HEK293 (cell line): ENCODE results near the gene C2CD4C.

Experiments
- HOXD13 ChIP-seq: sonication (generic); formaldehyde crosslinking; IDR thresholded peaks from 2 replicates; pipeline ENCODE4 v1.8.0; 2022; ENCODE audit warnings: missing genetic modification reagents, borderline replicate concordance
- KLF16 ChIP-seq: fragments of 450-650 bp; formaldehyde crosslinking; IDR thresholded peaks from 2 replicates; pipeline ENCODE4 v1.5.1; 2017; ENCODE audit warnings: missing biosample characterization, missing genetic modification characterization
- PBX3 ChIP-seq: sonication (generic); formaldehyde crosslinking; IDR thresholded peaks from 2 replicates; pipeline ENCODE4 v1.8.1; 2022; ENCODE audit warnings: mild to moderate bottlenecking, moderate library complexity, missing genetic modification reagents
- PRDM6 ChIP-seq: fragments of 450-650 bp; formaldehyde crosslinking; IDR thresholded peaks from 2 replicates; pipeline ENCODE4 v1.5.1; 2017; ENCODE audit warnings: missing biosample characterization, missing genetic modification characterization
- ZEB2 ChIP-seq: fragments of 450-650 bp; formaldehyde crosslinking; IDR thresholded peaks from 2 replicates; pipeline ENCODE4 v1.5.1; 2016; ENCODE audit warnings: missing biosample characterization, missing genetic modification characterization
- ZNF138 ChIP-seq: fragments of 450-650 bp; formaldehyde crosslinking; IDR thresholded peaks from 2 replicates; pipeline ENCODE4 v1.5.1; 2016; ENCODE audit warnings: missing biosample characterization, missing genetic modification characterization, borderline replicate concordance
- ZNF423 ChIP-seq: fragments of 450-650 bp; formaldehyde crosslinking; IDR thresholded peaks from 2 replicates; pipeline ENCODE4 v1.5.1; 2016; ENCODE audit warnings: missing biosample characterization, missing genetic modification characterization
- ZNF501 ChIP-seq: fragments of 450-650 bp; formaldehyde crosslinking; IDR thresholded peaks from 2 replicates; pipeline ENCODE4 v1.5.1; 2016; ENCODE audit warnings: missing biosample characterization, missing genetic modification characterization
- ZNF510 ChIP-seq: fragments of 450-650 bp; formaldehyde crosslinking; IDR thresholded peaks from 2 replicates; pipeline ENCODE4 v1.5.1; 2018; ENCODE audit warnings: mild to moderate bottlenecking, missing genetic modification characterization, missing biosample characterization; ENCODE audit not compliant: insufficient replicate concordance
- ZNF529 ChIP-seq: fragments of 450-650 bp; formaldehyde crosslinking; IDR thresholded peaks from 2 replicates; pipeline ENCODE4 v1.5.1; 2017; ENCODE audit warnings: missing genetic modification characterization, missing biosample characterization; ENCODE audit not compliant: insufficient replicate concordance
- ZXDB ChIP-seq: fragments of 450-650 bp; formaldehyde crosslinking; IDR thresholded peaks from 2 replicates; pipeline ENCODE4 v1.5.1; 2016; ENCODE audit warnings: missing biosample characterization, missing genetic modification characterization
- TF ChIP-seq, protein P1 (sequence below): fragments of 450-650 bp; formaldehyde crosslinking; IDR thresholded peaks from 2 replicates; pipeline ENCODE4 v1.5.1; 2016; ENCODE audit warnings: missing biosample characterization, missing genetic modification characterization
- TF ChIP-seq, protein P2 (sequence below): fragments of 450-650 bp; formaldehyde crosslinking; IDR thresholded peaks from 2 replicates; pipeline ENCODE4 v1.5.1; 2016; ENCODE audit warnings: missing biosample characterization, missing genetic modification characterization

GRCh38 chr19:416416-416815, 7.5 kb upstream of the C2CD4C start:
- TF ChIP-seq ZNF423: no peak
- TF ChIP-seq, protein P1, sequence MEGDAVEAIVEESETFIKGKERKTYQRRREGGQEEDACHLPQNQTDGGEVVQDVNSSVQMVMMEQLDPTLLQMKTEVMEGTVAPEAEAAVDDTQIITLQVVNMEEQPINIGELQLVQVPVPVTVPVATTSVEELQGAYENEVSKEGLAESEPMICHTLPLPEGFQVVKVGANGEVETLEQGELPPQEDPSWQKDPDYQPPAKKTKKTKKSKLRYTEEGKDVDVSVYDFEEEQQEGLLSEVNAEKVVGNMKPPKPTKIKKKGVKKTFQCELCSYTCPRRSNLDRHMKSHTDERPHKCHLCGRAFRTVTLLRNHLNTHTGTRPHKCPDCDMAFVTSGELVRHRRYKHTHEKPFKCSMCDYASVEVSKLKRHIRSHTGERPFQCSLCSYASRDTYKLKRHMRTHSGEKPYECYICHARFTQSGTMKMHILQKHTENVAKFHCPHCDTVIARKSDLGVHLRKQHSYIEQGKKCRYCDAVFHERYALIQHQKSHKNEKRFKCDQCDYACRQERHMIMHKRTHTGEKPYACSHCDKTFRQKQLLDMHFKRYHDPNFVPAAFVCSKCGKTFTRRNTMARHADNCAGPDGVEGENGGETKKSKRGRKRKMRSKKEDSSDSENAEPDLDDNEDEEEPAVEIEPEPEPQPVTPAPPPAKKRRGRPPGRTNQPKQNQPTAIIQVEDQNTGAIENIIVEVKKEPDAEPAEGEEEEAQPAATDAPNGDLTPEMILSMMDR (tag by site-specific recombination): no peak
- TF ChIP-seq PRDM6 (tag by site-specific recombination): no peak
- TF ChIP-seq, protein P2, sequence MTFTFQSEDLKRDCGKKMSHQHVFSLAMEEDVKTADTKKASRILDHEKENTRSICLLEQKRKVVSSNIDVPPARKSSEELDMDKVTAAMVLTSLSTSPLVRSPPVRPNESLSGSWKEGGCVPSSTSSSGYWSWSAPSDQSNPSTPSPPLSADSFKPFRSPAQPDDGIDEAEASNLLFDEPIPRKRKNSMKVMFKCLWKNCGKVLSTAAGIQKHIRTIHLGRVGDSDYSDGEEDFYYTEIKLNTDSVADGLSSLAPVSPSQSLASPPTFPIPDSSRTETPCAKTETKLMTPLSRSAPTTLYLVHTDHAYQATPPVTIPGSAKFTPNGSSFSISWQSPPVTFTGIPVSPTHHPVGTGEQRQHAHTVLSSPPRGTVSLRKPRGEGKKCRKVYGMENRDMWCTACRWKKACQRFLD (tag by site-specific recombination): no peak
- TF ChIP-seq KLF16 (tag by site-specific recombination): no peak
- TF ChIP-seq ZNF510 (tag by site-specific recombination): no peak
- TF ChIP-seq ZEB2 (tag by site-specific recombination): no peak
- TF ChIP-seq ZXDB: no peak
- TF ChIP-seq ZNF501: no peak
- no peak for TF ChIP-seq ZNF529 (tag by site-specific recombination)
- TF ChIP-seq PBX3 (CRISPR knock-in tag): no peak
- no peak for TF ChIP-seq ZNF138 (tag by site-specific recombination)
- no peak for TF ChIP-seq HOXD13
